Cardiac muscle cell (in vitro differentiated cells and primary cell): Measurements from ENCODE around the gene RAPGEF6. TPM values are rescaled to one million over a fixed set of nuclear protein-coding genes. Genes with fewer than 3 reads are reported as not detected.

Source experiments
- DNase-seq, 2 donors: peaks; one replicate each; pipeline versions ENCODE4 v3.0.0 to v3.0.0-alpha.2; 2010 to 2017; ENCODE audit warnings: low read depth in 1 of 2, low spot score in 1 of 2
- H3K27ac ChIP-seq: fragments of 200-600 bp; sonication (generic); 2 replicates; pipeline ENCODE4 v1.5.1; 2016
- H3K27me3 ChIP-seq: fragments of 200-600 bp; sonication (generic); 2 replicates; pipeline ENCODE4 v1.6.0; 2016; ENCODE audit warnings: control low read depth
- H3K36me3 ChIP-seq: fragments of 200-600 bp; sonication (generic); 2 replicates; pipeline ENCODE4 v1.5.1; 2016; ENCODE audit warnings: control low read depth
- H3K4me1 ChIP-seq: fragments of 200-600 bp; sonication (generic); 2 replicates; pipeline ENCODE4 v1.8.1; 2017; ENCODE audit warnings: low read depth, mild to moderate bottlenecking, mixed run types
- H3K4me3 ChIP-seq: fragments of 200-600 bp; sonication (generic); 2 replicates; pipeline ENCODE4 v1.5.1; 2016; ENCODE audit warnings: mild to moderate bottlenecking
- H3K9me3 ChIP-seq: fragments of 200-600 bp; sonication (generic); 2 replicates; pipeline ENCODE4 v1.5.1; 2017; ENCODE audit warnings: low read depth, mild to moderate bottlenecking, control low read depth
- polyA plus RNA-seq: library from polyadenylated mRNA; unstranded; fragments of >200 nt; fragmentation: Nextera tagmentation; extraction: Ambion mirVana; gene quantifications from 2 replicates; pipeline ENCODE4 v1.2.1, GENCODE V29; 2016
- total RNA-seq: library from RNA; depleted of rRNA; stranded (reverse); fragments of >200 nt; gene quantifications from 2 replicates; pipeline ENCODE4 v1.2.3, GENCODE V29; 2016
- TF ChIP-seq, protein P1 (sequence below): IDR thresholded peaks from 2 replicates; pipeline ENCODE4 v1.5.1; 2012; ENCODE audit warnings: low read depth, mild to moderate bottlenecking, low read length

RAPGEF6 gene
- total and polyA plus RNA-seq, 2 experiments from 2014 or later, result 10.8 to 22.3 TPM

DNA sequence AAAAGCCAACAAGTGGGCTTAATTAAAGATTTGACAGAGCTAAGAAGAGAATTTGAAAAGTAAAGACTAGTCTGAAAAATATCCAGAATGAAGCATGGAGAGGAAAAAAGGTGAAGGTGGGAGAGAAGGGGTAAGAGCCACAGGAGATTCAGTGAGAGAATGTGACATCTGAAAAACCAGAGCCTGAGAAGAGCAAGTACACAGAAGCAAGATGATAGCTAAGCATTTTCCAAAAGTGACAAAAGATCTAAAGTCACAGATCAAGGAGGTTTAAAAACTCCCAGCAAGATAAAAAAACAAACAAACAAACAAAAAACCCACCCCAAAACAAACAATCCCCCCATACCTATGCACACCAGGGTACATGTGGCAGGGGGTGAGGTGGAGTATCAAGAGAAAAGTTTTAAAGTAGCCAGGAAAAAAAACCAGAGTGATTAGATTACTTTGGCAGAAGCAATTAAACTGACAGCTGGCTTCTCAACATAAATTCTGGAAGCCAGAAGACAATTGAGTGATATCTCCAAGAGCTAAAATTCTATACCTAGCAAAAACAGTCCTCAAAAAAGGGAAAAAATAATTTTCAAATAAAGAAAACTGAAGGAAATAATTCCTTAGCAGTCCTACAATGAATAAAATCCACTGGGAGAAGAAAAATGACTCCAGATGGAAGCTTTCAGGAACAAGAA lies 111.4 kb downstream of the RAPGEF6 start:
- TF ChIP-seq, protein P1, sequence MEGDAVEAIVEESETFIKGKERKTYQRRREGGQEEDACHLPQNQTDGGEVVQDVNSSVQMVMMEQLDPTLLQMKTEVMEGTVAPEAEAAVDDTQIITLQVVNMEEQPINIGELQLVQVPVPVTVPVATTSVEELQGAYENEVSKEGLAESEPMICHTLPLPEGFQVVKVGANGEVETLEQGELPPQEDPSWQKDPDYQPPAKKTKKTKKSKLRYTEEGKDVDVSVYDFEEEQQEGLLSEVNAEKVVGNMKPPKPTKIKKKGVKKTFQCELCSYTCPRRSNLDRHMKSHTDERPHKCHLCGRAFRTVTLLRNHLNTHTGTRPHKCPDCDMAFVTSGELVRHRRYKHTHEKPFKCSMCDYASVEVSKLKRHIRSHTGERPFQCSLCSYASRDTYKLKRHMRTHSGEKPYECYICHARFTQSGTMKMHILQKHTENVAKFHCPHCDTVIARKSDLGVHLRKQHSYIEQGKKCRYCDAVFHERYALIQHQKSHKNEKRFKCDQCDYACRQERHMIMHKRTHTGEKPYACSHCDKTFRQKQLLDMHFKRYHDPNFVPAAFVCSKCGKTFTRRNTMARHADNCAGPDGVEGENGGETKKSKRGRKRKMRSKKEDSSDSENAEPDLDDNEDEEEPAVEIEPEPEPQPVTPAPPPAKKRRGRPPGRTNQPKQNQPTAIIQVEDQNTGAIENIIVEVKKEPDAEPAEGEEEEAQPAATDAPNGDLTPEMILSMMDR, result no peak
- no peaks in the 10 kb centered on the region for H3K9me3 ChIP-seq
- H3K27ac ChIP-seq, result peak overlapping the region; percentile 86
- H3K36me3 ChIP-seq, result no peaks in the 10 kb centered on the region
- H3K4me1 ChIP-seq, result peaks cover 30% of the 10 kb centered on the region
- DNase-seq, result no peak
- H3K4me3 ChIP-seq, result no peak overlapping the region
- no peaks in the 10 kb centered on the region for H3K27me3 ChIP-seq

DNA sequence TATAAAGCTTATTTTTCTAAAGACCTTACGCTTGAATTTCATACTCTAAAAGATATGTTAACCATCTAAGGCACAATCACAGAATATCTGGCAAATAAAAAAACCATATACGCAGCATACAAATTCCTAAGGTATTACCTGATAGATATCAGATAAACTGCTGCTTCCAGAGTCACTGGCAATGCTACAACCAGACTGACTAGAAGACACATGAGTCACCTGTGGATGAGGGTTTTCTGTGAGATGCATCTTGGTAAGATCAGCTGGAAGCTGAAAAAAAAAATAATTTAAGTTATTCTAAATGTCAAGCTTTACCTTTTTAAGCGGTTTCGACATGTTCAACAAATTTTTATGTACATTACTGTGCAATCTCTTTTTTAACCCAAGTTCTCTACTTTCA lies 113.8 kb downstream of the RAPGEF6 start:
- Histone ChIP-seq H3K4me3 (no peak overlapping the region), H3K27me3 (no peaks in the 10 kb centered on the region), H3K27ac (peak overlapping the region; percentile 68), H3K4me1 (peaks cover 30% of the 10 kb centered on the region), H3K9me3 (no peaks in the 10 kb centered on the region), H3K36me3 (no peaks in the 10 kb centered on the region)
- no peak for DNase-seq
- TF ChIP-seq, protein P1, result no peak

DNA sequence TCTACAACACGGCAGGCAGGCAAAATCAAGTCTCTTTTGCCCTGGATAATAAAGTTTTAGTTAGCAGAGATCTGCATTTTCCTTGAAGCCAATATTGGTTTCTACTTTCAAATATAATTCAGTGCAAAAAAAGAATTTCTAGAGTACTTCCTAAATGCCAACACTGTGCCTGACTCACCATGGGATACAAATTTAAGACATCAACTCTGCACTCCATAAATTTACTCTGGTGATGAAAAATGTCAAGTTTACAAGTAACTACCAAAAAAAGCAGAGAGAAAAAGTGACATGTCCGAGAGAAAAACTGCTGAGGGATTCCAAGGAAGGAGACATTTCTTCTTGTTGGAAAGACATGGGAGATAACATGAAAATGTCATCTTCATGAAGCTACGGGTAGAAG lies 119.7 kb downstream of the RAPGEF6 start:
- peaks cover 4% of the 10 kb centered on the region for H3K4me1 ChIP-seq
- no peaks in the 10 kb centered on the region for H3K27me3 ChIP-seq
- TF ChIP-seq, protein P1, result no peak
- no peak for DNase-seq
- no peak overlapping the region for H3K27ac ChIP-seq
- H3K36me3 ChIP-seq, result no peaks in the 10 kb centered on the region
- no peaks in the 10 kb centered on the region for H3K9me3 ChIP-seq
- H3K4me3 ChIP-seq, result no peak overlapping the region

DNA sequence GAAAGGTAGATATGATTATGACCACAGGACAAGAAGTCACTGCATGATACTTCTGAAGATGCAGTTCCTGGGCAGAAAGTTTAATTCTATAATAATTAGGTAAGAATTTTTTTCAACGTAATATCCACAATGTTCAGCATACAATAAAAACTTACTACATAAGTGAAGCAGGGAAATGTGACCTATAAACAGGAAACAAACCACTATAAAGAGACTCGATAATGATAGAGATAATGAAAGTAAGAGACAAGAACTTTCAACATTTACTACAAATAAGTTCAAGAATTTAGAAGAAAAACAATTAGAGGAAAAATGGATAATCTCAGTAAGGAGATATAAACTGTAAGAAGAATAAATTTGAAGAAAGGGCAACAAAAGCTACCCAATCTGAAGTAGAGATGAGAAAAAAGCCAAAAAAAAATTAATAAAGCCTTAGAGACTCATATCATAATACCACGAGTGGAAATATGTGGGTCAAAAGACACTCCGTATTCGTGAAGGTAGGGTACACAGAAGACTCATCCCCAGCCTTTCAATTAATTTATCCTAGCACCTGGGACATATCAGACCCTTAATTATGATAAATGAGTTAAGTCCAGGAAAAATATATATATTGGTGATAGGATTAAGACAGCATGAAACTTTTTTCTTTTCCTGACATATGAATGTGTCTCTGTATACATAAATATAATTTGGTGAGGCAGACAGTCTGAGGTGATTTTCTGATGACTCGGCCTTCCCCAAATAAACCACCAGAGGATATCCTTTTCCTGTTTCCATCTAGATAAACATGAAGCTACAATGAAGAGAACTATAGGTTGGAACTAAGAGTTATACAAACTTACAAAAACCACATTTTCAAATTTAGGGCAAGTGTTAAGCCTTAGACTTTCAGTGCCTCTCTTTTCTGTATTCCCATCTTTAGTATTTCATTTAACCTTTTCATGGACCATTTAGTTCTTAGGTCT lies 120.4 kb downstream of the RAPGEF6 start:
- no peak for DNase-seq
- Histone ChIP-seq H3K36me3 (no peaks in the 10 kb centered on the region), H3K27me3 (no peaks in the 10 kb centered on the region), H3K4me1 (peaks cover 4% of the 10 kb centered on the region), H3K27ac (no peak overlapping the region), H3K9me3 (no peaks in the 10 kb centered on the region), H3K4me3 (no peak overlapping the region)
- TF ChIP-seq, protein P1, result no peak

DNA sequence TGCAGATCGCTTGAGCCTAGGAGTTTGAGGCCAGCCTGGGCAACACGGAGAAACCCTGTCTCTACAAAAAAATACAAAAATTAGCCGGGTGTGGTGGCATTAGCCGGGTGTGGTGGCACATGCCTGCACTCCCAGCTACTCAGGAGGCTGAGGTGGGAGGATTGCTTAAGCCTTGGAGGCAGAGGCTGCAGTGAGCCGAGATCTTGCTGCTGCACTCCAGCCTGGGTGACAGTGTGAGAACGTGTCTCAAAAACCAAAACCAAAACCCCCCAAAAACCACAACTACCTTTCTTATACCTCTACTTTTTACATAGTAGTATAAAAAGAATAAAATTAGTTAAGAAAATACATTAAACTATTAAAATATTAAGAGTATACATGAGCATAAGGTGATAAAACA lies 121.2 kb downstream of the RAPGEF6 start:
- no peaks in the 10 kb centered on the region for H3K27me3 ChIP-seq
- H3K27ac ChIP-seq, result no peak overlapping the region
- no peak overlapping the region for H3K4me3 ChIP-seq
- H3K36me3 ChIP-seq, result no peaks in the 10 kb centered on the region
- TF ChIP-seq, protein P1, result no peak
- H3K9me3 ChIP-seq, result no peaks in the 10 kb centered on the region
- peaks cover 4% of the 10 kb centered on the region for H3K4me1 ChIP-seq
- no peak for DNase-seq
